Chondrocyte (in vitro differentiated cells): ENCODE results near the gene IREB2. TPM values are rescaled to one million over a fixed set of nuclear protein-coding genes. Genes with fewer than 3 reads are reported as not detected.

Source experiments
- DNase-seq: peaks from one replicate; pipeline ENCODE4 v3.0.0; 2021; ENCODE audit warnings: mixed read lengths, low spot score
- H3K27ac Mint-ChIP-seq: one replicate; pipeline ENCODE4 v1.8.0; 2021; ENCODE audit warnings: mild to moderate bottlenecking, moderate library complexity, mixed read lengths; ENCODE audit not compliant: unreplicated experiment
- H3K27me3 Mint-ChIP-seq: 2 replicates; pipeline ENCODE4 v1.8.0; 2021; ENCODE audit warnings: low read depth, mixed read lengths
- H3K36me3 Mint-ChIP-seq: 2 replicates; pipeline ENCODE4 v1.8.0; 2021; ENCODE audit warnings: low read depth, mixed read lengths
- H3K4me1 Mint-ChIP-seq: 2 replicates; pipeline ENCODE4 v1.8.0; 2021; ENCODE audit warnings: low read depth, mild to moderate bottlenecking, mixed read lengths
- H3K4me3 Mint-ChIP-seq: one replicate; pipeline ENCODE4 v1.8.0; 2021; ENCODE audit warnings: mild to moderate bottlenecking, moderate library complexity, mixed read lengths; ENCODE audit not compliant: unreplicated experiment
- H3K9me3 Mint-ChIP-seq: 2 replicates; pipeline ENCODE4 v1.8.0; 2021; ENCODE audit warnings: low read depth, mixed read lengths
- CTCF ChIP-seq: fragments of 200-600 bp; sonication (generic); IDR thresholded peaks from 2 replicates; pipeline ENCODE4 v1.5.0; 2021; ENCODE audit warnings: antibody characterized with exemption, mild to moderate bottlenecking, moderate library complexity
- total RNA-seq: library from RNA; stranded (reverse); gene quantifications from 3 replicates; pipeline ENCODE4 v1.2.1, GENCODE V29; 2021

Gene IREB2
- total RNA-seq, 1 donor from 2014 or later: 56.1 TPM

GRCh38 chr15:78419367-78419766 is 18.6 kb upstream of the IREB2 start:
- H3K27me3 Mint-ChIP-seq: peaks cover 11% of the 10 kb centered on the region
- H3K4me1 Mint-ChIP-seq: peaks cover 3% of the 10 kb centered on the region
- H3K36me3 Mint-ChIP-seq: no peaks in the 10 kb centered on the region
- H3K9me3 Mint-ChIP-seq: no peaks in the 10 kb centered on the region
- no peak for TF ChIP-seq CTCF
- no peak for DNase-seq
- no peak overlapping the region for H3K27ac Mint-ChIP-seq
- no peak overlapping the region for H3K4me3 Mint-ChIP-seq

- no peak overlapping the region for H3K27ac Mint-ChIP-seq
- peaks cover 3% of the 10 kb centered on the region for H3K4me1 Mint-ChIP-seq
- no peak for TF ChIP-seq CTCF
- no peak for DNase-seq
- H3K36me3 Mint-ChIP-seq: no peaks in the 10 kb centered on the region
- H3K4me3 Mint-ChIP-seq: no peak overlapping the region
- no peaks in the 10 kb centered on the region for H3K9me3 Mint-ChIP-seq
- peaks cover 14% of the 10 kb centered on the region for H3K27me3 Mint-ChIP-seq
These were observed 17.8 kb upstream of the IREB2 start for GRCh38 chr15:78420220-78420619.

- H3K9me3 Mint-ChIP-seq: no peaks in the 10 kb centered on the region
- no peaks in the 10 kb centered on the region for H3K36me3 Mint-ChIP-seq
- no peak overlapping the region for H3K4me3 Mint-ChIP-seq
- peaks cover 15% of the 10 kb centered on the region for H3K27me3 Mint-ChIP-seq
- TF ChIP-seq CTCF: no peak
- peaks cover 3% of the 10 kb centered on the region for H3K4me1 Mint-ChIP-seq
- no peak overlapping the region for H3K27ac Mint-ChIP-seq
- no peak for DNase-seq
These were observed 17.2 kb upstream of the IREB2 start for GRCh38 chr15:78420766-78421165.

- TF ChIP-seq CTCF: no peak
- Mint-ChIP-seq H3K9me3 (no peaks in the 10 kb centered on the region), H3K36me3 (no peaks in the 10 kb centered on the region), H3K4me3 (no peak overlapping the region), H3K4me1 (peaks cover 3% of the 10 kb centered on the region), H3K27ac (no peak overlapping the region), H3K27me3 (peaks cover 10% of the 10 kb centered on the region)
- DNase-seq: no peak
These were observed 16.6 kb upstream of the IREB2 start for GRCh38 chr15:78421238-78421965.

- H3K4me1 Mint-ChIP-seq: peaks cover 3% of the 10 kb centered on the region
- H3K9me3 Mint-ChIP-seq: no peaks in the 10 kb centered on the region
- peaks cover 10% of the 10 kb centered on the region for H3K27me3 Mint-ChIP-seq
- H3K4me3 Mint-ChIP-seq: no peak overlapping the region
- TF ChIP-seq CTCF: peak; percentile 96
- no peak overlapping the region for H3K27ac Mint-ChIP-seq
- DNase-seq: no peak
- no peaks in the 10 kb centered on the region for H3K36me3 Mint-ChIP-seq
These were observed 15.3 kb upstream of the IREB2 start for GRCh38 chr15:78422571-78423340.
